PC-3 (cell line): Measurements from ENCODE around the gene RSRC1.

Experiments
- CTCF ChIP-seq: fragments of 300-600 bp; sonication (generic); conservative IDR thresholded peaks from 2 replicates; pipeline ENCODE4 v1.5.1; 2017; ENCODE audit warnings: antibody characterized with exemption, low read depth, mild to moderate bottlenecking, low read length
- EZH2 ChIP-seq: fragments of 300-600 bp; sonication (generic); IDR thresholded peaks from one replicate; pipeline ENCODE4 v1.6.1; 2017; ENCODE audit warnings: antibody characterized with exemption, mild to moderate bottlenecking, low read length; ENCODE audit not compliant: unreplicated experiment

- no peak for TF ChIP-seq CTCF
- TF ChIP-seq EZH2 = no peak
Measured at GRCh38 chr3:158102242-158103080, 7.4 kb upstream of the RSRC1 start.
